ENCODE results near the gene VPS37D.

DNA sequence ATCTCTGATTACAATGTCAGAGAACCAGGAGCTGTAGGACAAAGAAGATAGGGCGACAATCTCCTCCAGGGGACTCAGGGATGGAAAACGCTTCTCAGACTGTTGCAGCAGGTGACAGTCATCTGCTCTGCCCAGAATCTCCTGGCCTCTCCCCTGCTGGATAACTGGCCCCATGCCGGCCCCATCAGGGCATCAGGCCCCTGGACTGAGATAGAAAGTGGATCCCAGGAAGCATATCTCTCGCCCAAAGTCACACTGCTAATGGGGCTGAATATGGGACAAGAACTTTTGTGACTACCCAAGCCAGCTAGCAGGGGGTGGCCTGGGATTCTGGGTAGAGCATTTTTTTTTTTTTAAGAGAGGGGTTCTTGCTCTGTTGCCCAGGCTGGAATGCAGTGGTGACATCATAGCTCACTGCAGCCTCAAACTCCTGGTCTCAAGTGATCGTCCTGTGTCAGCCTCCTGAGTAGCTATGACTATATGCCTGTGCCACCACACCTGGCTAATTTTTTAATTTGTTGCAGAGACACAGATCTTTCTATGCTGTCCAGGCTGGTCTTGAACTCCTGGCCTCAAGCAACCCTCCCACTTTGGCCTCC lies 22.8 kb upstream of the VPS37D start:
- no peak for TF ChIP-seq CTCF (conservative IDR thresholded peaks at IDR 0.05; ENCODE audit: low read depth, low read length)
- no peak for TF ChIP-seq POLR2A (IDR thresholded peaks at IDR 0.05; ENCODE audit: low read depth, low read length)
- no peak for TF ChIP-seq NFE2L2 (IDR thresholded peaks at IDR 0.05; ENCODE audit: low read depth, low read length)

Measured in IMR-90 (cell line).